A673 (cell line): ENCODE results near the gene ATE1.

ENCODE experiments used
- EZH2 ChIP-seq: fragments of 200-600 bp; sonication (generic); IDR thresholded peaks from 2 replicates; pipeline ENCODE4 v1.6.1; 2017; ENCODE audit warnings: borderline replicate concordance, low read depth, mild to moderate bottlenecking, mixed read lengths, antibody characterized with exemption, low read length; ENCODE audit not compliant: poor library complexity, severe bottlenecking
- TF ChIP-seq, protein P1 (sequence below): fragments of 300-800, 200-600 bp; sonication (generic); conservative IDR thresholded peaks from 2 replicates; pipeline ENCODE4 v1.5.1; 2017; ENCODE audit warnings: low read depth, mild to moderate bottlenecking, antibody characterized with exemption, low read length, moderate library complexity, mixed read lengths

DNA sequence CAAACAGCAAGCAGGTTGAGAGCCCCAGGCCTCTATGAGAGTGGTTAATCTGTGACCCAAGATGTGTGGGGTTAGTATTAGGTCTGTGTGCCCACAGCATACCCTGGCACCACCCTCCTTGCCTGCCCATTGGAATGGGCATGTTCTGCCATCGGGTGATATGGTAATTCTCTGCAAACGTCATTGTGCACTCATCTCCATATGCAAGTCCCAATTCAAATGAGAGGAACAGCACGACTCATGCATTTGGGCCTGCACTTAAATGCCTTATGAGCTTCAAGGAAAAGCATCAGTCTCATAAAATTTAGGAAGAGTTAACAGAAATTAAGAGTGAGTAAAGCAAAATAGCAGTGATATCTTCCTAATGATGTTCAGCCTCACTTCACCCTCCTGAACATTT, 195.7 kb downstream of the ATE1 start:
- TF ChIP-seq, protein P1, sequence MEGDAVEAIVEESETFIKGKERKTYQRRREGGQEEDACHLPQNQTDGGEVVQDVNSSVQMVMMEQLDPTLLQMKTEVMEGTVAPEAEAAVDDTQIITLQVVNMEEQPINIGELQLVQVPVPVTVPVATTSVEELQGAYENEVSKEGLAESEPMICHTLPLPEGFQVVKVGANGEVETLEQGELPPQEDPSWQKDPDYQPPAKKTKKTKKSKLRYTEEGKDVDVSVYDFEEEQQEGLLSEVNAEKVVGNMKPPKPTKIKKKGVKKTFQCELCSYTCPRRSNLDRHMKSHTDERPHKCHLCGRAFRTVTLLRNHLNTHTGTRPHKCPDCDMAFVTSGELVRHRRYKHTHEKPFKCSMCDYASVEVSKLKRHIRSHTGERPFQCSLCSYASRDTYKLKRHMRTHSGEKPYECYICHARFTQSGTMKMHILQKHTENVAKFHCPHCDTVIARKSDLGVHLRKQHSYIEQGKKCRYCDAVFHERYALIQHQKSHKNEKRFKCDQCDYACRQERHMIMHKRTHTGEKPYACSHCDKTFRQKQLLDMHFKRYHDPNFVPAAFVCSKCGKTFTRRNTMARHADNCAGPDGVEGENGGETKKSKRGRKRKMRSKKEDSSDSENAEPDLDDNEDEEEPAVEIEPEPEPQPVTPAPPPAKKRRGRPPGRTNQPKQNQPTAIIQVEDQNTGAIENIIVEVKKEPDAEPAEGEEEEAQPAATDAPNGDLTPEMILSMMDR, result no peak
- no peak for TF ChIP-seq EZH2
